ENCODE results near the gene TNFAIP2.
"Not testable (repeated sequence)": the region's sequence is repeated elsewhere in the genome, so short reads cannot be mapped to it uniquely, and the experiment has no call there.

TNFAIP2 gene

DNA sequence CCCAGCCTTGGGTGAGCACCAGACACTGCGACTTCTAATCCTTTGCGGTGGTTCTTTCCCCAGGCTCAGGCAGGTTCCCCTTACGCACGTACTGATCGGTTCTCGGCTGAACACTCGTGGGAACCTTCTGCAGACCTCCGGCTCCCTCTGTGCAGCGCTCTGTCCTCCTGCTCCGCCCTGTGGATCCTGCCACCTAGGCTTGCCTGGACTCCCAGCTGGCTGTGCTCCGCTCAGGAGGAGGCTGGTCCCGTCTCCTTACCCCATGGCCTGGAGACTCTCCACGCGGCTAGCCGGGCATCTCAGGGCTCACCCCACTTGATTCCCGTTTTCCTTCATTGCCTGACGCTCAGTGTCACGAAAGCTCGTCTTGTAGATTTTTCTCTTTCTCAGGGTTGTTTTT lies 34.7 kb downstream of the TNFAIP2 start:
- no peak for ATAC-seq

DNA sequence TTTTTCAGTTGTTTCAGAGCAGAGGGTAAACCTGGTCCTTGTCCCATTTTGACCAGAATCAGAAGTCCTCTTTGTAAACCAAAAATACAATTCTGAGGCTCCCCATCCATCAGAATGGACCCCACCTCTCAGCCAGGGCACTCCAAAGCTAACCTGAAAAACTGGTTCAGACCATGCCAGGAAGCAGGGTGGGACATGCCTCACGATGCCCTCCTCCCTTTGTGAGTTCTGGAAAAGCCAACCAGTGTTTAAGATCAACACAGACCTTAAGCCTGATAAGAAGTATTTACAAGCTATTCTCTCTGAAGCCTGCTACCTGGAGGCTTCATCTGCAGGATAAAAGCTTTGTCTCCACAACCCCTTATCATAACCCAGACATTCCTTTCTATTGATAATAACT lies 35.4 kb downstream of the TNFAIP2 start:
- ATAC-seq, result no peak

- ATAC-seq, result no peak
These were observed 37.2 kb downstream of the TNFAIP2 start for GRCh38 chr14:103160321-103161053.

DNA sequence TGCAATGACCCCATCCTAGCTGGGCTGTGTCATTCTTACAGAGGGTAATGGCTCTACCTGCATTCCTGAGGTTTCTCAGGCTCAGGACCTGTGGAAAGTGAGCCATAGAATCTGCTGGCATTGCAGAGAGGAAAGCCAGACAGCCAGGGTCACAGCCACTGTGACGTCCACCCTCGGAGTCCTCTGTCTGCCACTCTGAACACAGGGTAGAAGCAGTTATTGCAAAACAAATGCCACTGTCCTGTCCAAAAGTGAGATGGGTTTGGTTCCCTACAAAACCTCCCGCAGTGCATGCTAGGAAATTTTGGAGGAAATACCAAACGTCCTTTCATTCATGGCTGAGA lies 37.8 kb downstream of the TNFAIP2 start:
- ATAC-seq, result no peak

DNA sequence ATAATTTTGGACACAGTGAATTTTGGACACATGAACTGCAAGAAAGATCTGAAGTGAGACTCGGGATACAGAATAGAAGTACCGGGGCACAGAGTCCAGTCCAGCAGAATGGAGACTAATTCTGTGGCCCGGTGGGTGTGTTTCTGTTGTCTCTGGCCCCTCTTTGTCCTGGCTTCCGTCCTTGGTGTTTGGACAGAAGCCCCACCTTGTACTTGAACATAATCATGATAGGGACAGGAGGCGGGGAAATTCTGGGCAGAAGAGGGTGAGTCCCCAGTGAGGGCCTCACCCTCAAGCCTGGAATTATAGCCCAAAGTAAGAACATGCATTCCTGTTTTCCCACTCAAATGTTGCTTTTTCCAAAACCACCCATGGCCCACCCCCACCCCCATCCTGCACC lies 39.9 kb downstream of the TNFAIP2 start:
- no peak for ATAC-seq

- no peak for ATAC-seq
These were observed 40.7 kb downstream of the TNFAIP2 start for GRCh38 chr14:103164006-103164405.

- ATAC-seq, result no peak
These were observed 41.5 kb downstream of the TNFAIP2 start for GRCh38 chr14:103164779-103165178.

DNA sequence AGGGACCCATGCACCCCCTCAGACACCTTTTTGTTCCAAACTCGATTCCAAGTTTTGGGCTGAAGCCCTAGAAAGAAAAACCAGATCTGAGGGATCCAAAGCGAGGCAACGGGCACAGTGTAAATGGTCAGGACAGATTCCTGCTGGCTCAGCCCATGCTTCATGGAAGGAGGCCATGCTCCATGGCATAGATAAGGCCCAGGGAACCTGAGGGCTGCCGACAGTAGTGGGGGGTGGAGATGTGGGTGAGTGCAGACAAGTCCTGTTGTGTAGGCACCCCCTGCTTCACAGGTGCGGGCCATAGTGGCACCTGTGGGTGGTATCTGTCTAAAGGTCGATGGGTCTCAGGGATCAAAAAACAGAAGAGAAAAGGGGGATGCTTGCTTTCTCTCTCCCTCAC lies 42.1 kb downstream of the TNFAIP2 start:
- ATAC-seq, result no peak

DNA sequence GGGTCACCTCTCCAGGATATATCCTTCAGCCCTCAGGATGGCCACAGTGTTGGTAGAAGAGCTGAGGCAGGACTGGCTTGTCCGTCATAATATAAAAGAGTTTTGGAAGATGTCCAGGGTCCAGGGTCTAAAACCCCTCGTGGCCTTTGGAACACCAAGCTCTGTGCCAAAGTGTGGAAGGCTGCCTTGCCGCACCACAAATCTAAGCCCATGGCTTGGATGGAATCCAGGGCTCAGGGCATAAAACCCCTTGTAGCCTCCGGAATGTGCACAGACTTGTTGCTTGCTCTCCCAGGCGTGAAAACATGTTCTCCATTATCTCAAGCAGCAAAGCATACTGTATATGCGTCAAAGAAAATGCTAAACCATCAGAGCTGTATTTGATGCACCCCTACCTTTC lies 46.7 kb downstream of the TNFAIP2 start:
- ATAC-seq, result no peak

- ATAC-seq, result not testable (repeated sequence)
These were observed 47.9 kb downstream of the TNFAIP2 start for GRCh38 chr14:103171206-103171605.

DNA sequence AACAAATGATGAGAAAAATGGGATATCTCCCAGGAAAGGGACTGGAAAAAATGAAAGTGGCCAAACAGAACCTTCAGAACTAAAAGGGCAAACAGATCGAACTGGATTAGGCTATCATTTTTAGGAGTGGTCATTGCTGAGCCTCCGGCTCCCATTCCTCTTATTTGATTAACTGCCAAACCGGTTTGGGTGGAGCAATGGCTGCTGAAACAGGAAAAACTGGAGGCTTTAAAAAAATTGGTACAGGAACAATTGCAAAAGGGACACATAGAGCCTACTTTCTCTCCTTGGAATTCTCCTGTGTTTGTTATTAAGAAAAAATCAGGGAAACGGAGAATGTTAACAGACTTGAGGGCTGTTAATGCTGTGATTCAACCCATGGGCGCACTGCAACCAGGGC lies 49.7 kb downstream of the TNFAIP2 start:
- ATAC-seq, result no peak

GRCh38 chr14:103173887-103174286 lies 50.6 kb downstream of the TNFAIP2 start:
- ATAC-seq, result not testable (repeated sequence)

GRCh38 chr14:103176176-103176575 lies 52.9 kb downstream of the TNFAIP2 start:
- not testable (repeated sequence) for ATAC-seq

DNA sequence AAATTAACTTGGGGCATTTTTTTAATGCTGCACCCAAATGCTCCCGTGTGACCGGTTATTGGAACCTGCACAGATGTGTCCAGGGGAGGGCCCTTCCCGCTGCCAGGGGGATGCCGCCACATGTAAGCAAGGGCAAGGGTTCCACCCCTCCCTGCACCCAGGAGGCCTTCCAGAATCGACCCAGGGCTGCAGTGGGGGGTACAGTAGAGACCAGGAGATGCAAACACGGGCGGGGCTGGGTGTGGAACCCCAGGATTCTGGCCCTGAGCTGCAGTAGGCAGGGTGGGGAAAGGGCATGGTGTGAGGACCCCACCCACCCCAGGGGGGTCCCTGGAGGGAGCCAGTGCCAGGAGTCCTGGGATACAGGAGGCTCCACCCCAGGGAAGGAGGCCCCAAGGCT lies 54.1 kb downstream of the TNFAIP2 start:
- no peak for ATAC-seq

DNA sequence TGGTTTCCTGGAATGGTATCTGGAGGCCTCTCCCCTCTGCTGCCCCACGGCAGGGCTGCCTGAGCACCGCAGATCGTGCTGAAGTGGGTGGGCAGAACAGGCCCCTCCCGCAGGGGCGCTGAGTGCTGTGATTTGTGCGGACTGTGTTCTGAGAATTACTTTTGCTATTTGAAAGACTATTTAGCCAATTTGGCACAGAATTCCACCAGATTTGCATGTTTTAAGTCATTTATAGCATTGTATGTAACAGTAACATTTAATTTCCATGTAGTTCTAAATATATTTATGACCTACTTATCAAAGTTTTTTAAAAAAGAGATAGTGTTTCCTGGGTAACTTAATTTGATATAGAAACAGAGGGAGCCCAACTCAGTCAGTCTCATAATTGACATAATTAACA lies 55.3 kb downstream of the TNFAIP2 start:
- no peak for ATAC-seq

DNA sequence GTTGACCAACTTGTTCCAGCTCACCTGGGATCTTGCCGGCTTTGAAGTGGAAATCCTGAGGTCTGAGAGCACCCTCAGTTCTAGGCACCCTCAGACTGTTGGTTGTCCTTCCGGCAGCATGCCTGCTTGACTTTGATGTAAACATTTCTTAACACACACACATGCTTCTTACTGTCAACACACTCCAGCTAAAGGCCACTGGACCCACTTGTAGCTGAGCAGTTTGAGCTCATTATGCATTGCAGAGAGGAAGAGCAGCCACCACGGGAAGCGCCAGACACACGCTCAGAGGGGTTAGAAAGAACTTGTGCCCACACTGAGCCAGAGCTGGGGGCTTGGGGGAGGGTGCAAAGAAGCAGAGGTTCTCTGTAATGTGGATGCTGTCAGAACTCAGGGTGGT lies 55.8 kb downstream of the TNFAIP2 start:
- no peak for ATAC-seq

- ATAC-seq, result no peak
These were observed 57.1 kb downstream of the TNFAIP2 start for GRCh38 chr14:103180331-103180730.

- ATAC-seq, result no peak
These were observed 60.8 kb downstream of the TNFAIP2 start for GRCh38 chr14:103184046-103184445.

DNA sequence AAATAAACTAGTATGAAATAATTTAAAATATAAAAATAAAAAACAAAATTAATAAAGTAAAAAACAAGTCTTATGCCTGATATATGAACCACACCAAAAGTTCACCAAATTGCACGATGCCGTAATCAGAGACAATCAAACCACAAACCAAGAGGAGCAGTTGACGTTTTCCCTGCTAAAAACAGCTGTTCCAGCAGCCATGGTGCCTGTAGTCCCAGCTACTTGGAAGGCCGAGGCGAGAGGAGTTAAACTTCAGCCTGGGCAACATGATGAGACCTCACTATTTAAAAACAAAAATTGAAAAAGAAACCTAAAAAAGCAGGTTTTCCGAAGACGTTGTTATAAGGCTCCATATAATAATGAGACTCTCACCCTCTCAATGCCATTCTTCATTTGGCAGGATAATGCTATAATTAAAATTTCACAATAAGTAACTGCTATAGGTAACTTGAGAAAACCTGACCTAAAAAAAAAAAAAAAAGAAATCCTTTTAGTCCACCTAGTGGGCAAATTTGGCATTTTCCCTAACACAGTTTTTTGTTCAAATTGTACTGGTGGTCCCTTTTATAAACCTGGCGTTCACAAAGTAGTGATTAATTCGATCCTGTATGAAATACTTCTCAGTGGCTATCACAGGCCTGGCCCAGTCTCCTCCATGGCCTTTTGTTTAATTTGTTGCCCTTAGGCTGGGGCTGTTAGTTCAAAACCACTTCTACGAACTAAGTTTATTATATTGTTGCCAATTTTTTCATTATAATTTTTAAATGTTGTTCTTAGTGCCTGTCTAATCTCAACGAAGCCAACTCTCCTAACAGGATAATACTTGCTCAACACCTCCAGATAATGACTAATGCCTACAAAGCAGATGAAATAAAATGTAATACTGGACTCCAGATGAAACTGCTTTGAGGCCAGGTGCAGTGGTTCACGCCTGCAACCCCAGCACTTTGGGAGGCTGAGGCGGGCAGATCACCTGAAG lies 62.1 kb downstream of the TNFAIP2 start:
- no peak for ATAC-seq

GRCh38 chr14:103186241-103186822 lies 63.1 kb downstream of the TNFAIP2 start:
- no peak for ATAC-seq
